Measurements from ENCODE around the gene IL2RA.

The IL2RA gene

DNA sequence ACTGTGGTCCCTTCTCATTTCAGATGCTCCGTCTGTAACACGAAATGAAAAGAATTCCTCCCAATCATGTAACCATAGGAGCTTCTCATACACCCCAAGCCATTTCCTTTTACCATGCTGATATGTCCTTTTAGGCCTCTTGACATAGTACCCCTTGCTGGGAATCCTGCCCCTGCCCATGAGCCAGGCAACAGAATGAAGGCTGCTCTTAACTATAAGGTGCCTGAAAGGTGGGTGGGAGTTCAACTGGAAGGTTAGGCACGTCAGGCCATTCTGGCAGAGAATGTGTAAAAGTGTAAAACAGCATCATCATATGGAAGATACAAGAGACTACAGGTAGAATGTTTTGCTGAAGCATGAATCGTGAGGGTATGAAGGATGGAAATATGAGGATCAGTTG lies 22.5 kb downstream of the IL2RA start:
- no peak overlapping the region for H2AK5ac ChIP-seq (ENCODE audit: low read length)
- no peak overlapping the region for H3K4me3 ChIP-seq (ENCODE audit: low read depth, low read length)
- no peak overlapping the region for H2BK12ac ChIP-seq (ENCODE audit: low read length)
- H3K4ac ChIP-seq (ENCODE audit: low read depth, low read length), result no peak overlapping the region
- H3K14ac ChIP-seq (ENCODE audit: low read length), result no peak overlapping the region
- H3K4me2 ChIP-seq (ENCODE audit: low read length), result no peak overlapping the region
- H4K8ac ChIP-seq (ENCODE audit: low read depth, low read length), result no peak overlapping the region
- H3K9me3 ChIP-seq (ENCODE audit: insufficient read depth, low read depth, low read length), result no peaks in the 10 kb centered on the region
- H2BK5ac ChIP-seq (ENCODE audit: low read depth, low read length, poor library complexity), result no peak overlapping the region
- H3K23ac ChIP-seq (ENCODE audit: low read length), result no peak overlapping the region
- H3K79me1 ChIP-seq (ENCODE audit: low read length), result no peaks in the 10 kb centered on the region
- no peak overlapping the region for H2AFZ ChIP-seq (ENCODE audit: insufficient read depth, low read length, poor library complexity)
- no peaks in the 10 kb centered on the region for H3K27me3 ChIP-seq (ENCODE audit: insufficient read depth, low read length)
- H3K9ac ChIP-seq (ENCODE audit: low read length), result no peak overlapping the region
- H2BK120ac ChIP-seq (ENCODE audit: insufficient read depth, low read length, poor library complexity), result no peak overlapping the region
- no peak overlapping the region for H4K91ac ChIP-seq (ENCODE audit: low read depth, low read length)
- no peak for DNase-seq
- WGBS (ENCODE audit: extremely low coverage, insufficient coverage, insufficient read length), result no CpG with 5 or more reads among the region's 4 CpGs
- H3K79me2 ChIP-seq (ENCODE audit: control insufficient read depth, insufficient read depth, low read length, poor library complexity), result no peaks in the 10 kb centered on the region
- H3K18ac ChIP-seq (ENCODE audit: low read length), result no peak overlapping the region
- no peaks in the 10 kb centered on the region for H3K36me3 ChIP-seq (ENCODE audit: control insufficient read depth in 1 of 2, insufficient read depth in 2 of 2, low read length in 2 of 2)
- no peak overlapping the region for H3K27ac ChIP-seq (ENCODE audit: low read depth, low read length)
- H3K4me1 ChIP-seq (ENCODE audit: control insufficient read depth in 1 of 2, insufficient read depth in 2 of 2, low read length in 2 of 2), result no peaks in the 10 kb centered on the region
- H4K12ac ChIP-seq (ENCODE audit: low read depth, low read length), result no peak overlapping the region

DNA sequence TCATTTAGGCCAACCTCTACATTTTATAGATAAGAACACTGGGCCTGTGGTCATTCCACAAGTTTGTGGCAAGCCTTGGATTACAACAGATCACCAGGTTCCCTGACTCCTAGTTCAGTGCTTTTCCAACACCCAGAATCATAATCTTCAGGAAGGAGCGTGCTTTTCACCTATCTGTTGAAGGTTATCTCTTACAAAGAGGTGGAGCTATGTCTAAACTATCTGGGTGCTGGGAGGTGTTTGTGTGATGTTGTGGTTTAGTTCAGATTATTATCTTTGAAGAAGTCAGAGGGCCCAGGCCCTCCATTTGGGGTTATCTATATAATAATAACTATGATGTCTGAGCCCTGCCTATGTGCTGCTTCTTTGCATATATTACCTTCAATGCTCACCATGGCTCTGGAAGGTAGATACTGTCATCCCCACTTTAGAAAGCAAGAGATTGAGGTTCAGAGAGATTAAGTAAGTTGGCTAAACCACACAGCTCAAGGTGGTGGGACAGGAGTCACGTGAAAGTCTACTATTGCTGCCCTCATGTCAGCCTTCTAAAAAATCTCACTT lies 24.0 kb downstream of the IL2RA start:
- H4K8ac ChIP-seq (ENCODE audit: low read depth, low read length), result no peak overlapping the region
- H3K27me3 ChIP-seq (ENCODE audit: insufficient read depth, low read length), result no peaks in the 10 kb centered on the region
- no peak for DNase-seq
- no peak overlapping the region for H3K23ac ChIP-seq (ENCODE audit: low read length)
- H3K4me2 ChIP-seq (ENCODE audit: low read length), result no peak overlapping the region
- no CpG with 5 or more reads among the region's 2 CpGs for WGBS (ENCODE audit: extremely low coverage, insufficient coverage, insufficient read length)
- no peak overlapping the region for H3K4me3 ChIP-seq (ENCODE audit: low read depth, low read length)
- no peak overlapping the region for H2BK5ac ChIP-seq (ENCODE audit: low read depth, low read length, poor library complexity)
- no peak overlapping the region for H4K12ac ChIP-seq (ENCODE audit: low read depth, low read length)
- no peak overlapping the region for H2BK120ac ChIP-seq (ENCODE audit: insufficient read depth, low read length, poor library complexity)
- no peak overlapping the region for H3K4ac ChIP-seq (ENCODE audit: low read depth, low read length)
- H3K4me1 ChIP-seq (ENCODE audit: control insufficient read depth in 1 of 2, insufficient read depth in 2 of 2, low read length in 2 of 2), result no peaks in the 10 kb centered on the region
- H4K91ac ChIP-seq (ENCODE audit: low read depth, low read length), result no peak overlapping the region
- no peaks in the 10 kb centered on the region for H3K79me1 ChIP-seq (ENCODE audit: low read length)
- no peaks in the 10 kb centered on the region for H3K36me3 ChIP-seq (ENCODE audit: control insufficient read depth in 1 of 2, insufficient read depth in 2 of 2, low read length in 2 of 2)
- H2BK12ac ChIP-seq (ENCODE audit: low read length), result no peak overlapping the region
- H2AK5ac ChIP-seq (ENCODE audit: low read length), result no peak overlapping the region
- no peaks in the 10 kb centered on the region for H3K79me2 ChIP-seq (ENCODE audit: control insufficient read depth, insufficient read depth, low read length, poor library complexity)
- H3K9ac ChIP-seq (ENCODE audit: low read length), result no peak overlapping the region
- H3K27ac ChIP-seq (ENCODE audit: low read depth, low read length), result no peak overlapping the region
- H2AFZ ChIP-seq (ENCODE audit: insufficient read depth, low read length, poor library complexity), result no peak overlapping the region
- H3K9me3 ChIP-seq (ENCODE audit: insufficient read depth, low read depth, low read length), result no peaks in the 10 kb centered on the region
- H3K18ac ChIP-seq (ENCODE audit: low read length), result no peak overlapping the region
- no peak overlapping the region for H3K14ac ChIP-seq (ENCODE audit: low read length)

DNA sequence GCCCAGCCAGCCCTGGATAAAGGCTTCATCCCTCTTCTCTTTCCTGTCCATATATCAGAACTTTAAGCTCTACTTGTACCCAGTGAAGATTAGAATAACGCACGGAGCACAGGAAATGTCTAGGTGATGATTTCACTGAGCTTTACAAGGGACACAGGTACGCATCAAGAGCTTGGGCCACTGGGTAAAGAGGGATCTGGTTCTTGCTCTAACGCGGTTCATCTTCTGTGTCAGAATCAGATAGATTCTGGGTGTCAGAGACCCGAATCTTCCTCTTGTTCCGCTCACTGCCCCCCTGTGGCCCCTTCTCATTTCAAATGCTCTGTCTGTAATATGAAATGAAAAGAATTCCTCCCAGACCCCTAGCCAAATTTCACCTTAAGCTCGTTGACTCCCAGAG lies 24.7 kb downstream of the IL2RA start:
- no peaks in the 10 kb centered on the region for H3K79me2 ChIP-seq (ENCODE audit: control insufficient read depth, insufficient read depth, low read length, poor library complexity)
- no peak overlapping the region for H2AFZ ChIP-seq (ENCODE audit: insufficient read depth, low read length, poor library complexity)
- no peaks in the 10 kb centered on the region for H3K4me1 ChIP-seq (ENCODE audit: control insufficient read depth in 1 of 2, insufficient read depth in 2 of 2, low read length in 2 of 2)
- H3K23ac ChIP-seq (ENCODE audit: low read length), result no peak overlapping the region
- no peaks in the 10 kb centered on the region for H3K9me3 ChIP-seq (ENCODE audit: insufficient read depth, low read depth, low read length)
- DNase-seq, result no peak
- no peak overlapping the region for H4K12ac ChIP-seq (ENCODE audit: low read depth, low read length)
- no peak overlapping the region for H4K8ac ChIP-seq (ENCODE audit: low read depth, low read length)
- H3K18ac ChIP-seq (ENCODE audit: low read length), result no peak overlapping the region
- no peak overlapping the region for H4K91ac ChIP-seq (ENCODE audit: low read depth, low read length)
- no peak overlapping the region for H2BK120ac ChIP-seq (ENCODE audit: insufficient read depth, low read length, poor library complexity)
- H3K36me3 ChIP-seq (ENCODE audit: control insufficient read depth in 1 of 2, insufficient read depth in 2 of 2, low read length in 2 of 2), result no peaks in the 10 kb centered on the region
- no peak overlapping the region for H3K27ac ChIP-seq (ENCODE audit: low read depth, low read length)
- no peak overlapping the region for H3K4me2 ChIP-seq (ENCODE audit: low read length)
- H2BK12ac ChIP-seq (ENCODE audit: low read length), result no peak overlapping the region
- WGBS (ENCODE audit: extremely low coverage, insufficient coverage, insufficient read length), result no CpG with 5 or more reads among the region's 8 CpGs
- no peak overlapping the region for H3K9ac ChIP-seq (ENCODE audit: low read length)
- no peaks in the 10 kb centered on the region for H3K79me1 ChIP-seq (ENCODE audit: low read length)
- no peaks in the 10 kb centered on the region for H3K27me3 ChIP-seq (ENCODE audit: insufficient read depth, low read length)
- no peak overlapping the region for H3K4ac ChIP-seq (ENCODE audit: low read depth, low read length)
- H3K4me3 ChIP-seq (ENCODE audit: low read depth, low read length), result no peak overlapping the region
- no peak overlapping the region for H2BK5ac ChIP-seq (ENCODE audit: low read depth, low read length, poor library complexity)
- no peak overlapping the region for H2AK5ac ChIP-seq (ENCODE audit: low read length)
- H3K14ac ChIP-seq (ENCODE audit: low read length), result no peak overlapping the region

DNA sequence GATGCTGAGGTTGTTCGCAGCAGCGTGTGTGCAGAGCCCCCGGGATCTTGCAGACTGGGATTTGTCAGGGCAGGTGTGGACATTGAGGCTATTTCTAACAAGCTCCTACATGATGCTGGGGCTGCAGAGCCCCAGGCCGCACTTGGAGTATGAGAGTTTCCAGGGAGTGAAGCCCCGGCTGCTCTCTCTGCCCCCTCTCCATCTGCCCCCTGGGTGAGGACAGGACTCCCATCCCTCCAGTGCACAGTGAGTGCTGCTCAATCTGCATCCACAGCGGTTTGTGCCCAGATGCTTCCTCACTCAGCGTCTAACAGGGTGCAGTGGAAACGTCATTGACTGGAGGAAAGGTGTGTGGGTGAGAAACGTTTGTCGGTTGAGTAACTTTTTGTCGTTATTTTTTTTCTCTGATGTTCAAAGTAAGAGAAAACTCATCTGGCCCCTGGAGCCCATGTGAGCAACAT lies 25.3 kb downstream of the IL2RA start:
- 100% methylated on average over 3 of the region's 11 CpGs for WGBS (ENCODE audit: extremely low coverage, insufficient coverage, insufficient read length)
- Histone ChIP-seq H3K18ac (ENCODE audit: low read length) (no peak overlapping the region), H2BK12ac (ENCODE audit: low read length) (no peak overlapping the region), H4K12ac (ENCODE audit: low read depth, low read length) (no peak overlapping the region), H3K27ac (ENCODE audit: low read depth, low read length) (no peak overlapping the region), H2BK5ac (ENCODE audit: low read depth, low read length, poor library complexity) (no peak overlapping the region), H3K79me1 (ENCODE audit: low read length) (no peaks in the 10 kb centered on the region), H3K9me3 (ENCODE audit: insufficient read depth, low read depth, low read length) (no peaks in the 10 kb centered on the region), H2BK120ac (ENCODE audit: insufficient read depth, low read length, poor library complexity) (no peak overlapping the region), H3K36me3 (ENCODE audit: control insufficient read depth in 1 of 2, insufficient read depth in 2 of 2, low read length in 2 of 2) (no peaks in the 10 kb centered on the region), H3K4me3 (ENCODE audit: low read depth, low read length) (peak overlapping the region; percentile 13), H3K9ac (ENCODE audit: low read length) (no peak overlapping the region), H3K79me2 (ENCODE audit: control insufficient read depth, insufficient read depth, low read length, poor library complexity) (no peaks in the 10 kb centered on the region), H3K4ac (ENCODE audit: low read depth, low read length) (no peak overlapping the region), H3K14ac (ENCODE audit: low read length) (no peak overlapping the region), H3K23ac (ENCODE audit: low read length) (no peak overlapping the region), H4K91ac (ENCODE audit: low read depth, low read length) (no peak overlapping the region), H2AK5ac (ENCODE audit: low read length) (no peak overlapping the region), H2AFZ (ENCODE audit: insufficient read depth, low read length, poor library complexity) (no peak overlapping the region), H4K8ac (ENCODE audit: low read depth, low read length) (no peak overlapping the region), H3K4me2 (ENCODE audit: low read length) (no peak overlapping the region), H3K27me3 (ENCODE audit: insufficient read depth, low read length) (no peaks in the 10 kb centered on the region), H3K4me1 (ENCODE audit: control insufficient read depth in 1 of 2, insufficient read depth in 2 of 2, low read length in 2 of 2) (no peaks in the 10 kb centered on the region)
- DNase-seq, result no peak
